Heart right ventricle (tissue), 16 donors: ENCODE measurements around the gene XPNPEP3. TPM values are rescaled to one million over a fixed set of nuclear protein-coding genes. Genes with fewer than 3 reads are reported as not detected.
"Not testable (repeated sequence)": the region's sequence is repeated elsewhere in the genome, so short reads cannot be mapped to it uniquely, and the experiment has no call there.

Source experiments
- ATAC-seq, 8 donors: fragments of 200-7000 bp; cut with Tn5 transposase; one replicate each; pipeline ENCODE4 v1.9.1; 2020; ENCODE audit warnings: mild to moderate bottlenecking in 8 of 8, moderate library complexity in 8 of 8, moderate number of reproducible peaks in 1 of 8
- DNase-seq, 2 donors: peaks; one replicate each; pipeline ENCODE4 v3.0.0-alpha.2; 2020
- H3K27ac ChIP-seq, 10 donors: fragments of 200-600 bp; sonication (generic) in 2 of 10; one replicate each; pipeline versions ENCODE4 v1.5.0 to v1.8.0; 2020 to 2022; ENCODE audit warnings: mild to moderate bottlenecking in 3 of 10
- H3K27me3 ChIP-seq, 7 donors: fragments of 200-600 bp; one replicate each; pipeline ENCODE4 v1.8.0; 2021 to 2022; ENCODE audit warnings: mild to moderate bottlenecking in 2 of 7
- H3K36me3 ChIP-seq, 9 donors: fragments of 200-600 bp; sonication (generic) in 1 of 9; one replicate each; pipeline versions ENCODE4 v1.5.0 to v1.8.0; 2020 to 2022; ENCODE audit warnings: mild to moderate bottlenecking in 2 of 9
- H3K4me1 ChIP-seq, 9 donors: fragments of 200-600 bp; sonication (generic) in 1 of 9; one replicate each; pipeline versions ENCODE4 v1.5.0 to v1.8.0; 2020 to 2022; ENCODE audit warnings: mild to moderate bottlenecking in 4 of 9
- H3K4me3 ChIP-seq, 10 donors: fragments of 200-600 bp; sonication (generic) in 2 of 10; one replicate each; pipeline versions ENCODE4 v1.5.0 to v1.8.0; 2020 to 2022; ENCODE audit warnings: mild to moderate bottlenecking in 7 of 10, moderate library complexity in 2 of 10
- H3K9me3 ChIP-seq, 11 donors: fragments of 200-600 bp in 10 of 11; sonication (generic) in 2 of 11; one replicate each; pipeline versions ENCODE4 v1.5.0 to v1.8.0; 2013 to 2022; ENCODE audit warnings: mild to moderate bottlenecking in 2 of 11, control low read depth in 1 of 11, moderate library complexity in 1 of 11
- CTCF ChIP-seq, 9 donors: fragments of 200-600 bp; sonication (generic) in 2 of 9; IDR thresholded peaks; one replicate each; pipeline versions ENCODE4 v1.5.0 to v1.8.0; 2021 to 2022; ENCODE audit warnings: antibody characterized with exemption in 9 of 9, mild to moderate bottlenecking in 5 of 9, moderate library complexity in 1 of 9
- WGBS, 2 donors: extraction: QIAGEN DNeasy Blood & Tissue Kit; methylation state at CpG; one replicate each; pipeline ENCODE4 v1.1.7; 2013; ENCODE audit warnings: inconsistent platforms in 1 of 2; 5-methylcytosine and 5-hydroxymethylcytosine counted together
- intact Hi-C, 10 donors: fragments of 100-400 bp; cut with DNase I; formaldehyde crosslinking; loops; one replicate each; pipeline versions ENCODE4 v1.11.1 to v1.14.2; 2022
- polyA plus RNA-seq, 2 donors: library from polyadenylated mRNA; stranded (reverse); fragments of 200-250 nt; gene quantifications; one replicate each; pipeline ENCODE4 v1.2.3, GENCODE V29; 2013
- total RNA-seq, 10 donors: library from RNA; stranded (reverse); fragmentation: NEBNext Ultra II Directional in 3 of 10; extraction: Animal tissue kit (Norgen Biotek cat#: 25700) in 3 of 10; gene quantifications; one replicate each; pipeline versions ENCODE4 v1.2.1 to v1.2.4, GENCODE V29; 2021 to 2023
- donor health status: Arrhythmogenic right ventricular cardiomyopathy.
- donor health status: ischemic (EF 13 %, LVEDD 7.1; RV severe dilation, severe dysfunction).
- donor health status: healthy with polysubstance abuse.
- donor health status: DM: no; HTN: yes; CAD: no.
- donor health status: DM: no; HTN: no; CAD: no.
- donor health status: ischemic (EF 25% LVEDD 6.9; RV normal size, moderate dysfunction).
- donor health status: ischemic (EF 25% LVEDD 5.7; RV mildly dilated, moderate dysfunction).
- donor health status: healthy.
- donor health status: DM: yes; HTN: yes; CAD: no.
- donor health status: Ischemic cardiomyopathy.
- donor health status: ischemic (EF 35%, LVEDD 5.7; RV mildly dilated, moderate dysfunction).
- donor health status: nonischemic (EF 11% LVEDD 7.7; RV severe dilation, severe dysfunction).
- donor health status: DM: yes; HTN: yes; CAD: no.
- donor health status: PGD.
- donor health status: ischemic (EF 29% LVEDD 5.4; RV normal size, mild dysfunction).
- donor health status: nonischemic (EF 23%, LVEDD 6.1; RV moderate dilation, normal function).

XPNPEP3 gene
- total and polyA plus RNA-seq, 12 donors = 3.7 to 31.7 (median 24.8) TPM

- DNase-seq (no peak), ATAC-seq (no peak)
- WGBS, 2 donors = 94 to 97% methylated on average over 6 of the region's 6 CpGs
- no peaks in the 10 kb centered on the region for H3K27me3 ChIP-seq
- H3K4me1 ChIP-seq = no peaks in the 10 kb centered on the region
- H3K9me3 ChIP-seq = no peaks in the 10 kb centered on the region
- H3K36me3 ChIP-seq = peaks cover 0 to 93% (median 26%) of the 10 kb centered on the region in 9 donors
- no peak for TF ChIP-seq CTCF (IDR thresholded peaks at IDR 0.05)
- H3K4me3 ChIP-seq = no peak overlapping the region
- H3K27ac ChIP-seq = no peak overlapping the region
- intact Hi-C loops = no loop called here
These were observed 51.9 kb downstream of the XPNPEP3 start for GRCh38 chr22:40908895-40909294.

- intact Hi-C loops = no loop called here
- ATAC-seq (no peak), DNase-seq (no peak)
- 89 to 94% methylated on average over 3 of the region's 3 CpGs for WGBS, 2 donors
- no peaks in the 10 kb centered on the region for H3K4me1 ChIP-seq
- no peak overlapping the region for H3K4me3 ChIP-seq
- H3K9me3 ChIP-seq = no peaks in the 10 kb centered on the region
- TF ChIP-seq CTCF (IDR thresholded peaks at IDR 0.05) = no peak
- no peaks in the 10 kb centered on the region for H3K27me3 ChIP-seq
- H3K27ac ChIP-seq = no peak overlapping the region
- H3K36me3 ChIP-seq = peaks cover 0 to 100% (median 42%) of the 10 kb centered on the region in 9 donors
These were observed 54.8 kb downstream of the XPNPEP3 start for GRCh38 chr22:40911772-40912171.

- intact Hi-C loops, ATAC-seq, H3K27ac ChIP-seq, H3K4me1 ChIP-seq, H3K27me3 ChIP-seq, DNase-seq, H3K9me3 ChIP-seq, H3K4me3 ChIP-seq: not testable (repeated sequence)
- 98% methylated on average over 6 of the region's 6 CpGs for WGBS, 2 donors
- peaks cover 0 to 100% (median 35%) of the 10 kb centered on the region in 9 donors for H3K36me3 ChIP-seq
These were observed 56.0 kb downstream of the XPNPEP3 start for GRCh38 chr22:40912987-40913386.

GRCh38 chr22:40919446-40919845 is 62.5 kb downstream of the XPNPEP3 start:
- Histone ChIP-seq H3K27me3 (no peaks in the 10 kb centered on the region), H3K27ac (no peak overlapping the region), H3K4me3 (no peak overlapping the region), H3K9me3 (no peaks in the 10 kb centered on the region), H3K36me3 (peaks cover 0 to 95% (median 27%) of the 10 kb centered on the region in 9 donors), H3K4me1 (peaks cover 0 to 6% (median 0%) of the 10 kb centered on the region in 9 donors)
- TF ChIP-seq CTCF (IDR thresholded peaks at IDR 0.05) = no peak
- ATAC-seq (no peak), DNase-seq (no peak)
- WGBS, 2 donors = 87 to 90% methylated on average over 5 of the region's 5 CpGs
- intact Hi-C loops = loop anchor here in 1 of 10 donors (5.0 kb wide), 1 partner anchor 693 kb away; no protein-coding TSS in a partner anchor

GRCh38 chr22:40920526-40920925 is 63.6 kb downstream of the XPNPEP3 start:
- 91 to 93% methylated on average over 9 of the region's 9 CpGs for WGBS, 2 donors
- Histone ChIP-seq H3K27ac (no peak overlapping the region), H3K4me3 (no peak overlapping the region), H3K4me1 (peaks cover 0 to 6% (median 0%) of the 10 kb centered on the region in 9 donors), H3K36me3 (peaks cover 0 to 95% (median 34%) of the 10 kb centered on the region in 9 donors), H3K9me3 (no peaks in the 10 kb centered on the region), H3K27me3 (no peaks in the 10 kb centered on the region)
- no peak for TF ChIP-seq CTCF (IDR thresholded peaks at IDR 0.05)
- DNase-seq (no peak), ATAC-seq (no peak)
- intact Hi-C loops = loop anchor here in 8 of 10 donors (5.0 to 10.0 kb wide), 8 partner anchors 174 to 384 kb away; partner anchors contain the start of genes EP300 (in 2 of the 8) and ZC3H7B (in 1 of the 8)
